C4-2B (cell line): Measurements from ENCODE around the gene CYTH4.

Experiments used
- CTCF ChIP-seq: fragments of 450-650 bp; conservative IDR thresholded peaks from 2 replicates; pipeline ENCODE4 v1.5.1; 2017; ENCODE audit warnings: mild to moderate bottlenecking
- ZFX ChIP-seq: fragments of 450-650 bp; IDR thresholded peaks from 2 replicates; pipeline ENCODE4 v1.6.1; 2017

- TF ChIP-seq CTCF (no peak), ZFX (no peak)
These were observed 72.0 kb downstream of the CYTH4 start for GRCh38 chr22:37354261-37354660.
